H9 (cell line): ENCODE measurements around the gene SLC9A4. TPM values are rescaled to one million over a fixed set of nuclear protein-coding genes. Genes with fewer than 3 reads are reported as not detected.

Source experiments
- DNase-seq: peaks from one replicate; pipeline ENCODE4 v3.0.0-alpha.2; 2017
- H2AFZ ChIP-seq: one replicate; pipeline ENCODE4 v1.6.1; 2013; ENCODE audit warnings: mild to moderate bottlenecking, low read length, control low read depth, moderate library complexity
- H2AK5ac ChIP-seq: 2 replicates; pipeline ENCODE4 v1.6.1; 2013; ENCODE audit warnings: low read length, control low read depth, mixed read lengths; ENCODE audit not compliant: insufficient read length
- H2BK120ac ChIP-seq: one replicate; pipeline ENCODE4 v1.6.1; 2013; ENCODE audit warnings: low read depth, mild to moderate bottlenecking, low read length, control low read depth, inconsistent platforms; ENCODE audit not compliant: poor library complexity, severe bottlenecking
- H2BK12ac ChIP-seq: 2 replicates; pipeline ENCODE4 v1.6.1; 2013; ENCODE audit warnings: low read length, control low read depth, mixed read lengths, low read depth; ENCODE audit not compliant: insufficient read length
- H2BK15ac ChIP-seq: 2 replicates; pipeline ENCODE4 v1.6.1; 2013; ENCODE audit warnings: low read depth, low read length, control low read depth
- H2BK20ac ChIP-seq: one replicate; pipeline ENCODE4 v1.6.1; 2013; ENCODE audit warnings: low read depth, mild to moderate bottlenecking, low read length, control low read depth, inconsistent platforms; ENCODE audit not compliant: poor library complexity, severe bottlenecking
- H2BK5ac ChIP-seq: 2 replicates; pipeline ENCODE4 v1.6.1; 2013; ENCODE audit warnings: low read length, control low read depth, mixed read lengths; ENCODE audit not compliant: insufficient read length
- H3K14ac ChIP-seq: 2 replicates; pipeline ENCODE4 v1.6.1; 2013; ENCODE audit warnings: low read length, control low read depth; ENCODE audit not compliant: insufficient read depth
- H3K18ac ChIP-seq: 2 replicates; pipeline ENCODE4 v1.6.1; 2013; ENCODE audit warnings: low read depth, mild to moderate bottlenecking, mixed read lengths, low read length, control low read depth; ENCODE audit not compliant: insufficient read length
- H3K23ac ChIP-seq: 2 replicates; pipeline ENCODE4 v1.6.1; 2013; ENCODE audit warnings: low read length, control low read depth, mixed read lengths, low read depth; ENCODE audit not compliant: insufficient read length
- H3K23me2 ChIP-seq: 2 replicates; pipeline ENCODE4 v1.6.1; 2013; ENCODE audit warnings: low read depth, mild to moderate bottlenecking, mixed read lengths, low read length, control low read depth; ENCODE audit not compliant: insufficient read length, poor library complexity, severe bottlenecking
- H3K27ac ChIP-seq: 2 replicates; pipeline ENCODE4 v1.5.1; 2013; ENCODE audit warnings: low read length, control low read depth, mixed read lengths, low read depth; ENCODE audit not compliant: insufficient read length
- H3K27me3 ChIP-seq: 2 replicates; pipeline ENCODE4 v1.6.1; 2013; ENCODE audit warnings: low read length, control low read depth, inconsistent platforms; ENCODE audit not compliant: insufficient read depth
- H3K4ac ChIP-seq: 2 replicates; pipeline ENCODE4 v1.6.1; 2013; ENCODE audit warnings: low read depth, mild to moderate bottlenecking, control low read depth, inconsistent platforms, low read length, moderate library complexity
- H3K4me1 ChIP-seq: 2 replicates; pipeline ENCODE4 v1.6.1; 2013; ENCODE audit warnings: low read length, control low read depth, inconsistent platforms; ENCODE audit not compliant: insufficient read depth
- H3K4me2 ChIP-seq: 2 replicates; pipeline ENCODE4 v1.6.1; 2013; ENCODE audit warnings: low read length, control low read depth, mixed read lengths; ENCODE audit not compliant: insufficient read length, insufficient read depth
- H3K56ac ChIP-seq: 2 replicates; pipeline ENCODE4 v1.6.1; 2013; ENCODE audit warnings: low read depth, mild to moderate bottlenecking, mixed read lengths, low read length, control low read depth; ENCODE audit not compliant: insufficient read length
- H3K79me1 ChIP-seq: 2 replicates; pipeline ENCODE4 v1.6.1; 2013; ENCODE audit warnings: low read depth, mild to moderate bottlenecking, moderate library complexity, low read length, control low read depth, inconsistent platforms; ENCODE audit not compliant: insufficient read depth, poor library complexity, severe bottlenecking
- H3K79me2 ChIP-seq: 2 replicates; pipeline ENCODE4 v1.6.1; 2013; ENCODE audit warnings: low read length, control low read depth, inconsistent platforms; ENCODE audit not compliant: insufficient read depth
- H3K9ac ChIP-seq: 2 replicates; pipeline ENCODE4 v1.6.1; 2013; ENCODE audit warnings: low read length, control low read depth, mixed read lengths; ENCODE audit not compliant: insufficient read length; ENCODE audit errors: extremely low read depth
- H3K9me3 ChIP-seq: one replicate; pipeline ENCODE4 v1.6.1; 2013; ENCODE audit warnings: low read depth, low read length, inconsistent platforms; ENCODE audit not compliant: control insufficient read depth
- H3T11ph ChIP-seq: one replicate; pipeline ENCODE4 v1.6.1; 2013; ENCODE audit warnings: mild to moderate bottlenecking, low read length, control low read depth, inconsistent platforms
- H4K20me1 ChIP-seq: one replicate; pipeline ENCODE4 v1.6.1; 2013; ENCODE audit not compliant: control insufficient read depth, insufficient read length, insufficient read depth
- H4K5ac ChIP-seq: 2 replicates; pipeline ENCODE4 v1.6.1; 2013; ENCODE audit warnings: low read depth, mild to moderate bottlenecking, mixed read lengths, low read length, control low read depth; ENCODE audit not compliant: insufficient read length
- H4K8ac ChIP-seq: replicated peaks from 2 replicates; pipeline ENCODE4 v1.6.1; 2013; ENCODE audit warnings: low read length, control low read depth, mixed read lengths, low read depth; ENCODE audit not compliant: insufficient read length
- H4K91ac ChIP-seq: 2 replicates; pipeline ENCODE4 v1.6.1; 2013; ENCODE audit warnings: low read depth, mild to moderate bottlenecking, moderate library complexity, mixed read lengths, low read length, control low read depth; ENCODE audit not compliant: insufficient read length
- H3K27ac Mint-ChIP-seq, 3 experiments: 2 replicates in 2 of 3; 3 replicates in 1 of 3; pipeline ENCODE4 v1.8.0; 2020 to 2021; ENCODE audit warnings: mixed read lengths in 3 of 3, mild to moderate bottlenecking in 1 of 3, moderate library complexity in 1 of 3
- H3K27me3 Mint-ChIP-seq: 2 replicates; pipeline ENCODE4 v1.8.0; 2021; ENCODE audit warnings: low read depth, mild to moderate bottlenecking, moderate library complexity, mixed read lengths
- H3K36me3 Mint-ChIP-seq, 3 experiments: 2 replicates in 2 of 3; 3 replicates in 1 of 3; pipeline ENCODE4 v1.8.0; 2020 to 2021; ENCODE audit warnings: low read depth in 3 of 3, mixed read lengths in 3 of 3; ENCODE audit not compliant: insufficient read depth in 1 of 3
- H3K4me1 Mint-ChIP-seq, 2 experiments: 2 replicates each; pipeline ENCODE4 v1.8.0; 2020; ENCODE audit warnings: mixed read lengths in 2 of 2
- H3K4me3 Mint-ChIP-seq, 2 experiments: 2 replicates in 1 of 2; 3 replicates in 1 of 2; pipeline ENCODE4 v1.8.0; 2020 to 2021; ENCODE audit warnings: mild to moderate bottlenecking in 2 of 2, mixed read lengths in 2 of 2, moderate library complexity in 1 of 2
- H3K9me3 Mint-ChIP-seq, 2 experiments: 2 replicates in 1 of 2; 3 replicates in 1 of 2; pipeline ENCODE4 v1.8.0; 2020; ENCODE audit warnings: mild to moderate bottlenecking in 2 of 2, mixed read lengths in 2 of 2, moderate library complexity in 1 of 2
- CTCF ChIP-seq: fragments of 200-600 bp; sonication (generic); conservative IDR thresholded peaks from 3 replicates; pipeline ENCODE4 v1.8.0; 2021; ENCODE audit warnings: antibody characterized with exemption, mild to moderate bottlenecking
- WGBS: extraction: QIAGEN DNeasy Blood & Tissue Kit; methylation state at CpG from one replicate; pipeline ENCODE4 v1.1.7; 2013; ENCODE audit warnings: missing lambda C conversion rate, low lambda C conversion rate, mixed read lengths; ENCODE audit not compliant: insufficient read length; ENCODE audit errors: extremely low coverage; 5-methylcytosine and 5-hydroxymethylcytosine counted together
- total RNA-seq: library from RNA; stranded (reverse); gene quantifications from 2 replicates; pipeline ENCODE4 v1.2.1, GENCODE V29; 2021

The SLC9A4 gene
- total RNA-seq, 1 experiment from 2014 or later = not detected

GRCh38 chr2:102442967-102443828, 29.8 kb upstream of the SLC9A4 start:
- no peak overlapping the region for H2BK15ac ChIP-seq
- no peak overlapping the region for H3K4me3 Mint-ChIP-seq
- no peak overlapping the region for H3K14ac ChIP-seq
- no peaks in the 10 kb centered on the region for H3K4me1 ChIP-seq
- H3K9ac ChIP-seq = no peak overlapping the region
- H4K5ac ChIP-seq = no peak overlapping the region
- H4K91ac ChIP-seq = no peak overlapping the region
- no peak overlapping the region for H2BK20ac ChIP-seq
- H3K9me3 Mint-ChIP-seq = no peaks in the 10 kb centered on the region
- no peaks in the 10 kb centered on the region for H3K27me3 ChIP-seq
- no peak overlapping the region for H3K23ac ChIP-seq
- no peak overlapping the region for H2BK120ac ChIP-seq
- no peak overlapping the region for H3K27ac Mint-ChIP-seq
- no peak overlapping the region for H3K4me2 ChIP-seq
- TF ChIP-seq CTCF = peak; percentile 79
- no peaks in the 10 kb centered on the region for H3K23me2 ChIP-seq
- no CpG with 5 or more reads among the region's 13 CpGs for WGBS
- H3K79me2 ChIP-seq = no peaks in the 10 kb centered on the region
- no peaks in the 10 kb centered on the region; a peak in 1 of 4 replicates for H3K4me1 Mint-ChIP-seq
- H2AFZ ChIP-seq = no peak overlapping the region
- no peaks in the 10 kb centered on the region for H3K36me3 Mint-ChIP-seq
- no peak overlapping the region for H4K8ac ChIP-seq
- H3T11ph ChIP-seq = no peak overlapping the region
- DNase-seq = no peak
- no peak overlapping the region for H3K18ac ChIP-seq
- no peak overlapping the region for H2AK5ac ChIP-seq
- no peak overlapping the region for H3K27ac ChIP-seq
- H3K56ac ChIP-seq = no peak overlapping the region
- H2BK5ac ChIP-seq = no peak overlapping the region
- peaks cover 2% of the 10 kb centered on the region; the same call in 1 of the 2 replicates for H3K27me3 Mint-ChIP-seq
- no peak overlapping the region for H3K4ac ChIP-seq
- H3K79me1 ChIP-seq = no peaks in the 10 kb centered on the region
- no peaks in the 10 kb centered on the region for H3K9me3 ChIP-seq
- H4K20me1 ChIP-seq = no peaks in the 10 kb centered on the region
- no peak overlapping the region for H2BK12ac ChIP-seq
